Thoracic aorta (tissue), 2 donors: ENCODE measurements around the gene FAM47B. TPM values are rescaled to one million over a fixed set of nuclear protein-coding genes. Genes with fewer than 3 reads are reported as not detected.

Source experiments
- ATAC-seq: fragments of 150-250 bp; one replicate; pipeline ENCODE4 v1.8.0; 2017; ENCODE audit warnings: low read depth; ENCODE audit not compliant: insufficient number of reproducible peaks, low FRiP score
- DNase-seq: peaks from one replicate; pipeline ENCODE4 v3.0.0-alpha.2; 2020; ENCODE audit warnings: low spot score
- H3K27ac ChIP-seq, 2 donors: fragments of 200-600 bp; sonication (generic); 1 replicate in 1 of 2; 2 replicates in 1 of 2; pipeline ENCODE4 v1.5.1; 2016; ENCODE audit warnings: mild to moderate bottlenecking in 2 of 2, moderate library complexity in 2 of 2
- H3K27me3 ChIP-seq: fragments of 200-600 bp; sonication (generic); replicated peaks from 2 replicates; pipeline ENCODE4 v1.6.0; 2016; ENCODE audit warnings: mild to moderate bottlenecking; ENCODE audit not compliant: insufficient read depth
- H3K36me3 ChIP-seq: fragments of 200-600 bp; sonication (generic); one replicate; pipeline ENCODE4 v1.5.1; 2016
- H3K4me1 ChIP-seq, 2 donors: fragments of 200-600 bp; sonication (generic); 1 replicate in 1 of 2; 2 replicates in 1 of 2; pipeline versions ENCODE4 v1.5.1 to v1.6.0; 2016; ENCODE audit warnings: low read depth in 2 of 2, mild to moderate bottlenecking in 1 of 2; ENCODE audit not compliant: control insufficient read depth in 1 of 2
- H3K4me3 ChIP-seq: fragments of 200-600 bp; sonication (generic); 2 replicates; pipeline ENCODE4 v1.5.1; 2016; ENCODE audit warnings: mild to moderate bottlenecking
- H3K9me3 ChIP-seq: fragments of 200-600 bp; sonication (generic); 2 replicates; pipeline ENCODE4 v1.5.1; 2016
- CTCF ChIP-seq: fragments of 200-600 bp; sonication (generic); IDR thresholded peaks from one replicate; pipeline ENCODE4 v1.5.1; 2019; ENCODE audit warnings: antibody characterized with exemption
- total RNA-seq, 2 donors: library from RNA; depleted of rRNA; stranded (reverse); fragments of >200 nt; gene quantifications; one replicate each; pipeline versions ENCODE4 v1.1.0 to v1.2.3, GENCODE V29; 2016

FAM47B gene
- not detected for total RNA-seq

- ATAC-seq = no peak
- TF ChIP-seq CTCF = no peak
Observed at GRCh38 chrX:34942496-34942895, at the start of gene FAM47B. Gene FAM47B, plus strand, starts transcription at chrX:34942796. Its CDS starts 36 bp downstream, at chrX:34942832.

GRCh38 chrX:34893741-34894140 lies 48.9 kb upstream of the FAM47B start:
- Histone ChIP-seq H3K4me3 (no peak overlapping the region), H3K27me3 (no peaks in the 10 kb centered on the region), H3K36me3 (no peaks in the 10 kb centered on the region), H3K4me1 (peaks cover 0 to 4% of the 10 kb centered on the region in 2 donors), H3K9me3 (no peaks in the 10 kb centered on the region), H3K27ac (no peak overlapping the region)
- DNase-seq (no peak), ATAC-seq (no peak)
- TF ChIP-seq CTCF = no peak

More at GRCh38 chrX:34942496-34942895, at the start of gene FAM47B:
- H3K27ac ChIP-seq = no peak within 1 kb of the TSS
- H3K27me3 ChIP-seq = no peaks in the 10 kb centered on the region
- no peak for DNase-seq
- H3K4me1 ChIP-seq = no peaks in the 10 kb centered on the region
- H3K36me3 ChIP-seq = no peaks in the 10 kb centered on the region
- H3K9me3 ChIP-seq = no peaks in the 10 kb centered on the region
- no peak within 1 kb of the TSS for H3K4me3 ChIP-seq

GRCh38 chrX:34900691-34901090 lies 41.9 kb upstream of the FAM47B start:
- H3K9me3 ChIP-seq = no peaks in the 10 kb centered on the region
- H3K36me3 ChIP-seq = no peaks in the 10 kb centered on the region
- no peak for TF ChIP-seq CTCF
- no peak overlapping the region for H3K27ac ChIP-seq
- no peaks in the 10 kb centered on the region for H3K4me1 ChIP-seq
- DNase-seq (no peak), ATAC-seq (no peak)
- H3K27me3 ChIP-seq = no peaks in the 10 kb centered on the region
- H3K4me3 ChIP-seq = no peak overlapping the region

GRCh38 chrX:34901761-34902160 lies 40.8 kb upstream of the FAM47B start:
- no peak overlapping the region for H3K27ac ChIP-seq
- TF ChIP-seq CTCF = no peak
- no peak overlapping the region for H3K4me3 ChIP-seq
- no peaks in the 10 kb centered on the region for H3K36me3 ChIP-seq
- ATAC-seq = no peak
- H3K27me3 ChIP-seq = no peaks in the 10 kb centered on the region
- no peak for DNase-seq
- no peaks in the 10 kb centered on the region for H3K9me3 ChIP-seq
- H3K4me1 ChIP-seq = no peaks in the 10 kb centered on the region

- ATAC-seq (no peak), DNase-seq (no peak)
- H3K9me3 ChIP-seq = no peaks in the 10 kb centered on the region
- H3K4me3 ChIP-seq = no peak overlapping the region
- no peaks in the 10 kb centered on the region for H3K36me3 ChIP-seq
- TF ChIP-seq CTCF = no peak
- no peak overlapping the region for H3K27ac ChIP-seq
- no peaks in the 10 kb centered on the region for H3K27me3 ChIP-seq
- H3K4me1 ChIP-seq = no peaks in the 10 kb centered on the region
Observed at GRCh38 chrX:34903316-34903715, 39.3 kb upstream of the FAM47B start.
